IPS-18a (cell line): Measurements from ENCODE around the gene ITPR2.

ENCODE experiments used
- H3K27ac ChIP-seq: one replicate; pipeline ENCODE4 v1.5.1; 2013; ENCODE audit warnings: low read length
- H3K27me3 ChIP-seq: one replicate; pipeline ENCODE4 v1.6.1; 2013; ENCODE audit warnings: mild to moderate bottlenecking, low read length; ENCODE audit not compliant: control insufficient read depth, insufficient read depth
- H3K36me3 ChIP-seq: one replicate; pipeline ENCODE4 v1.6.1; 2013; ENCODE audit warnings: low read depth, low read length; ENCODE audit not compliant: control insufficient read depth
- H3K4me1 ChIP-seq: one replicate; pipeline ENCODE4 v1.6.1; 2013; ENCODE audit warnings: low read depth, low read length; ENCODE audit not compliant: control insufficient read depth
- H3K4me3 ChIP-seq: one replicate; pipeline ENCODE4 v1.5.1; 2013; ENCODE audit warnings: low read length
- H3K9ac ChIP-seq: one replicate; pipeline ENCODE4 v1.6.1; 2013; ENCODE audit warnings: mild to moderate bottlenecking, low read length, moderate library complexity
- H3K9me3 ChIP-seq: one replicate; pipeline ENCODE4 v1.6.1; 2013; ENCODE audit warnings: low read depth, low read length; ENCODE audit not compliant: control insufficient read depth

ITPR2 gene

DNA sequence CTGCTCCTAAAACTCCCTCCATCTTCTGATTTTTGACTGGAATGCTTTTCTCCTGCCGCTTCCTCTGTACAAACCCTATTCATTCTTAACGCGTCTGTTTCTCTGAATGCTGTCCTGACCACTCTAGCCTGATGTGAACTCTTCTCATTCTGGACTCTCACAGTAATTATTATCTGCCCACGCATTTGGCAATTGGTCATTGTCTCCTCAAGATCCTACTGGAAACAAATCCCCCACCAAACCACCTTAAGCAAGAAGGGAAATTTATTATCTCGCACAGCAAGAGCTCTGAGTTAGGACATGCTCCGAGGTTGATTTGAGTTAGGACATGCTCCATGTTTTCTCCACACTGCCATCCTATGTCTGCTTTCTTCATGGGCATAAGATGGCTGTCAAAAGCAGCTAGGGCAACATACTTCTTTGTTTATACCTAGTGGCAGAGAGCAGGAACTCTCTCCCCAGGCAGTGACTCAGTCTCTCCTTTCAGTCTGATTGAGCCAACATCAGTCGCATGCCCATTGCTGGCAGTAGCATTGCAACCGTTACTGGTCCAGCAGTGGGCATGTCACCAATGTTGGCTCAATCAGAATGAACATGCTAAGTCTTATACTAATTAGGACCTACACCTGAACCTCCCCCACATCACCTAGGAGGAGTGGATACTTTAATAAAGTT is 535.5 kb downstream of the ITPR2 start:
- no peaks in the 10 kb centered on the region for H3K27me3 ChIP-seq
- H3K9ac ChIP-seq: no peak overlapping the region
- H3K4me3 ChIP-seq: no peak overlapping the region
- H3K27ac ChIP-seq: no peak overlapping the region
- H3K9me3 ChIP-seq: no peaks in the 10 kb centered on the region
- no peaks in the 10 kb centered on the region for H3K4me1 ChIP-seq
- no peaks in the 10 kb centered on the region for H3K36me3 ChIP-seq

DNA sequence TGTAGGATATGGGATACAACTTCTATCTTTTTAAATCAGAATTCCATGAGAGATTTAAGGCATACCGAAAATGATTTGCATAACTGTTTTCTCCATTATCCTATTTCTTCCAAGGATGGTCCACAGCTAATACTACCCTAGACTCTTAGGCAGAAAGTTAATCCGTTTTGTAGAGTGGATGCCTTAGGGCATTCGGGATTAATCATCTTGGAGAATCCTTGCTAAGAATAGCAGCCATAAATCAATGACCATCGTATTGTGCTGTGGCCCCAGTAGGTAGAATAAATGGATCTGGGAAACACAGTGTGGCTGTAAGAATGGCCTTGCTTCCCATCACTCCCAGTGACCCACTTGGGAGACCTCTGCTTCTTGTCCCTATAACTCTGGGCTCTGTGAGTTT is 538.0 kb downstream of the ITPR2 start:
- Histone ChIP-seq H3K4me3 (no peak overlapping the region), H3K9me3 (no peaks in the 10 kb centered on the region), H3K9ac (no peak overlapping the region), H3K27ac (no peak overlapping the region), H3K27me3 (no peaks in the 10 kb centered on the region), H3K36me3 (no peaks in the 10 kb centered on the region), H3K4me1 (no peaks in the 10 kb centered on the region)

DNA sequence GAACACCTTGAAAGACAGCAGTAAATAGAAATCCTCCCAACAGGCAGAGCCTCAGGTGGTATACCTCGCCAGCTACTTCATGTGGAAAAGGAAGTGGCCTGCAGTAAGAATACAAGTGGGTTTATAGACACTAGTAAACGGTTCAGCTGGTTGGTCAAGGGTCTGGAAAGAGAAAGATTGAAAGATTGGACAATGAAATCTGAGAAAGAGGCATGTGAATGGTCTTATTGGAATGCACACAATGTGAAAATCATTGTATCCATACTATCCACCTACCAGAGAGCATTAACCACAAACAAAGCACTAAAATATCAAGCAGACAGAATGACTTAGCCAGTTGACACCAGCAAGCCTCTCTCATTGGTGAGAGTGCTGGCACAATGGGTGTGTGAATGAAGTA is 539.4 kb downstream of the ITPR2 start:
- H3K4me3 ChIP-seq: no peak overlapping the region
- H3K4me1 ChIP-seq: no peaks in the 10 kb centered on the region
- no peak overlapping the region for H3K9ac ChIP-seq
- H3K9me3 ChIP-seq: no peaks in the 10 kb centered on the region
- H3K27ac ChIP-seq: no peak overlapping the region
- no peaks in the 10 kb centered on the region for H3K36me3 ChIP-seq
- no peaks in the 10 kb centered on the region for H3K27me3 ChIP-seq

DNA sequence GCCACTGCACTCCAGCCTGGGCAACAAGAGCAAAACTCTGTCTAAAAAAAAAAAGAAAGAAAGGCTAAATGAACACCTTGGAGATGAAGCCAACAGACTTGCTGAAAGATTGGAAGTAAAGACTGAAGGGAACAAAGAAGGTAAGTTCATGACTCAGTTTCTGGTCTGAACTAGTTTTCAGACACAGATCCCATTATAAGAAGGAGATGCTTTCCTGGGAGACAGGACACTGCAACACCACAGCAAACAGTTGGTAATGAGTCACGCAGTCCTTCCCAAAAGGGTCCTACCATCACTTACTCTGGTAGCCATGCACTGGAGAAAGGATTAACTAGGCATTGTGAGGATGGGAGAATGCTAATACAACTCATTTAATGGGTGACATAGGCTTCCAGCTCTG is 540.4 kb downstream of the ITPR2 start:
- Histone ChIP-seq H3K27ac (no peak overlapping the region), H3K4me3 (no peak overlapping the region), H3K27me3 (no peaks in the 10 kb centered on the region), H3K9me3 (no peaks in the 10 kb centered on the region), H3K4me1 (no peaks in the 10 kb centered on the region), H3K9ac (no peak overlapping the region), H3K36me3 (no peaks in the 10 kb centered on the region)

DNA sequence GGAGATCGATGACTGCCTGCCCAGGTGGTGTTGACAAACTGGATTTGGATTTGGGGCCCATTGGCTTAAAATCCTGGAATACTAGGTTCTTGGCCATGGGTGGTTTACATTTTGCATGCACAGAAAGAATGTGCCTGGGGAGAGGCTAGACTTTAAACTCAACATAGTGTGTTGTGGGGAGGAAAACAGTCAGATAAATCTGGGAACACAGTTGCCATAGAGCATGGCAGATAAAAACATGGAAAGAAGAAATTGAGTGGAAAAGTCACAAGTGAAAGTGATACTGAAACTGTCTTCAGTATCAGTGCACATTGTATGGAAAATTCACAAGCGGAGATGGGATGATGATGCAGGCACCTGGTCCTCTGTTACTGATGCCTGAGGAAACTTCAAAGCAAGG is 542.4 kb downstream of the ITPR2 start:
- Histone ChIP-seq H3K4me1 (no peaks in the 10 kb centered on the region), H3K9me3 (no peaks in the 10 kb centered on the region), H3K9ac (no peak overlapping the region), H3K27me3 (no peaks in the 10 kb centered on the region), H3K36me3 (no peaks in the 10 kb centered on the region), H3K4me3 (no peak overlapping the region), H3K27ac (no peak overlapping the region)

DNA sequence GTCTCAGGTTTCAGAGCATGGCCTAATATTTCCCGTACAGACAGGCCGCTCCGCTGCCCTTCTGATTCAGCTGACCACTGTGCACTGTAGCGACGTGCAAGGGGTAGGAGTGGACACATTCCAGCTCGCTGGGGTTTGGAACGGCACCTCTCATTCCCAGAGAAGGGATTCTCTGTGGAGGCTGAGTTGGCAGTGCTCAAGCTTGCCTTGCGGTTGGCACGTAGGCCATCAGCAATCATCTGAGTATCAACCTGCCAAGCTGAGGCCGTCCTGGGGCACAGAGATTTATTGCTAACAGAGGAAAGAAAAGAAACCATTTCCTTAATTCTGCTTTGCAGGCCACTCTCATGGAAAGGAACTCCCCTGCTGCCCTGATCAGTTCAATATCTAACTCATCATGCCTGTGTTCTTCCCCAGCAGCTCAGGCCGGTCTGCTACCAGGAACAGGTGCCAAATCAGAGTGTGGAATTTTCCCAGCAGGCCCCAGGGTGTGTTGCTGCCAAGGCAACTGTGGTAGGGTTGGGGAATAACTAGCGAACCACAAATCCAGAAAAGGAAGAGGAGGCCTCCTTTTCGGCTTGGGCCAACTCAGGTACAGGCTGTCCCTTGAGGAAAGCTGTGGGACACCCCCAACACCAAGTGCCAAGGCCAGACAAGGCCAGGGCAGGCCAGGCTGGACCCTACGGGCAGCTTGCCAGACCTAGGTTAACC is 545.2 kb downstream of the ITPR2 start:
- no peaks in the 10 kb centered on the region for H3K27me3 ChIP-seq
- H3K9me3 ChIP-seq: no peaks in the 10 kb centered on the region
- no peak overlapping the region for H3K9ac ChIP-seq
- no peaks in the 10 kb centered on the region for H3K36me3 ChIP-seq
- no peaks in the 10 kb centered on the region for H3K4me1 ChIP-seq
- H3K27ac ChIP-seq: no peak overlapping the region
- H3K4me3 ChIP-seq: no peak overlapping the region
